Heart right ventricle (tissue), 16 donors: ENCODE measurements around the gene TSPO2. TPM values are rescaled to one million over a fixed set of nuclear protein-coding genes. Genes with fewer than 3 reads are reported as not detected.

Experiments used
- ATAC-seq, 8 donors: fragments of 200-7000 bp; cut with Tn5 transposase; one replicate each; pipeline ENCODE4 v1.9.1; 2020; ENCODE audit warnings: mild to moderate bottlenecking in 8 of 8, moderate library complexity in 8 of 8, moderate number of reproducible peaks in 1 of 8
- DNase-seq, 2 donors: peaks; one replicate each; pipeline ENCODE4 v3.0.0-alpha.2; 2020
- H3K27ac ChIP-seq, 10 donors: fragments of 200-600 bp; sonication (generic) in 2 of 10; one replicate each; pipeline versions ENCODE4 v1.5.0 to v1.8.0; 2020 to 2022; ENCODE audit warnings: mild to moderate bottlenecking in 3 of 10
- H3K27me3 ChIP-seq, 7 donors: fragments of 200-600 bp; one replicate each; pipeline ENCODE4 v1.8.0; 2021 to 2022; ENCODE audit warnings: mild to moderate bottlenecking in 2 of 7
- H3K36me3 ChIP-seq, 9 donors: fragments of 200-600 bp; sonication (generic) in 1 of 9; one replicate each; pipeline versions ENCODE4 v1.5.0 to v1.8.0; 2020 to 2022; ENCODE audit warnings: mild to moderate bottlenecking in 2 of 9
- H3K4me1 ChIP-seq, 9 donors: fragments of 200-600 bp; sonication (generic) in 1 of 9; one replicate each; pipeline versions ENCODE4 v1.5.0 to v1.8.0; 2020 to 2022; ENCODE audit warnings: mild to moderate bottlenecking in 4 of 9
- H3K4me3 ChIP-seq, 10 donors: fragments of 200-600 bp; sonication (generic) in 2 of 10; one replicate each; pipeline versions ENCODE4 v1.5.0 to v1.8.0; 2020 to 2022; ENCODE audit warnings: mild to moderate bottlenecking in 7 of 10, moderate library complexity in 2 of 10
- H3K9me3 ChIP-seq, 11 donors: fragments of 200-600 bp in 10 of 11; sonication (generic) in 2 of 11; one replicate each; pipeline versions ENCODE4 v1.5.0 to v1.8.0; 2013 to 2022; ENCODE audit warnings: mild to moderate bottlenecking in 2 of 11, control low read depth in 1 of 11, moderate library complexity in 1 of 11
- CTCF ChIP-seq, 9 donors: fragments of 200-600 bp; sonication (generic) in 2 of 9; IDR thresholded peaks; one replicate each; pipeline versions ENCODE4 v1.5.0 to v1.8.0; 2021 to 2022; ENCODE audit warnings: antibody characterized with exemption in 9 of 9, mild to moderate bottlenecking in 5 of 9, moderate library complexity in 1 of 9
- WGBS, 2 donors: extraction: QIAGEN DNeasy Blood & Tissue Kit; methylation state at CpG; one replicate each; pipeline ENCODE4 v1.1.7; 2013; ENCODE audit warnings: inconsistent platforms in 1 of 2; 5-methylcytosine and 5-hydroxymethylcytosine counted together
- intact Hi-C, 10 donors: fragments of 100-400 bp; cut with DNase I; formaldehyde crosslinking; loops; one replicate each; pipeline versions ENCODE4 v1.11.1 to v1.14.2; 2022
- polyA plus RNA-seq, 2 donors: library from polyadenylated mRNA; stranded (reverse); fragments of 200-250 nt; gene quantifications; one replicate each; pipeline ENCODE4 v1.2.3, GENCODE V29; 2013
- total RNA-seq, 10 donors: library from RNA; stranded (reverse); fragmentation: NEBNext Ultra II Directional in 3 of 10; extraction: Animal tissue kit (Norgen Biotek cat#: 25700) in 3 of 10; gene quantifications; one replicate each; pipeline versions ENCODE4 v1.2.1 to v1.2.4, GENCODE V29; 2021 to 2023
- donor health status: Arrhythmogenic right ventricular cardiomyopathy.
- donor health status: ischemic (EF 13 %, LVEDD 7.1; RV severe dilation, severe dysfunction).
- donor health status: healthy with polysubstance abuse.
- donor health status: DM: no; HTN: yes; CAD: no.
- donor health status: DM: no; HTN: no; CAD: no.
- donor health status: ischemic (EF 25% LVEDD 6.9; RV normal size, moderate dysfunction).
- donor health status: ischemic (EF 25% LVEDD 5.7; RV mildly dilated, moderate dysfunction).
- donor health status: healthy.
- donor health status: DM: yes; HTN: yes; CAD: no.
- donor health status: Ischemic cardiomyopathy.
- donor health status: ischemic (EF 35%, LVEDD 5.7; RV mildly dilated, moderate dysfunction).
- donor health status: nonischemic (EF 11% LVEDD 7.7; RV severe dilation, severe dysfunction).
- donor health status: DM: yes; HTN: yes; CAD: no.
- donor health status: PGD.
- donor health status: ischemic (EF 29% LVEDD 5.4; RV normal size, mild dysfunction).
- donor health status: nonischemic (EF 23%, LVEDD 6.1; RV moderate dilation, normal function).

Gene TSPO2
- total and polyA plus RNA-seq, 12 donors, result not detected

- ATAC-seq (no peak), DNase-seq (no peak)
- Histone ChIP-seq H3K4me1 (peaks cover 5 to 84% (median 47%) of the 10 kb centered on the region in 9 donors), H3K27ac (peak overlapping the region in 8 of 10 donors; percentile 47 to 80 (median 59)), H3K9me3 (no peaks in the 10 kb centered on the region), H3K4me3 (peak overlapping the region in 7 of 10 donors; percentile 6 to 41 (median 20)), H3K36me3 (peaks cover 0 to 69% (median 20%) of the 10 kb centered on the region in 9 donors), H3K27me3 (no peaks in the 10 kb centered on the region)
- no peak for TF ChIP-seq CTCF (IDR thresholded peaks at IDR 0.05)
- intact Hi-C loops, result loop anchor here in 3 of 10 donors (5.0 to 10.0 kb wide), 2 partner anchors 57 to 165 kb away; no protein-coding TSS in a partner anchor
- 48 to 58% methylated on average over 1 of the region's 1 CpG for WGBS, 2 donors
Observed at GRCh38 chr6:41062056-41062455, 19.8 kb downstream of the TSPO2 start.

GRCh38 chr6:41063884-41064285 is 21.6 kb downstream of the TSPO2 start:
- Histone ChIP-seq H3K27me3 (no peaks in the 10 kb centered on the region), H3K4me1 (peaks cover 3 to 73% (median 37%) of the 10 kb centered on the region in 9 donors), H3K9me3 (no peaks in the 10 kb centered on the region), H3K4me3 (peak overlapping the region in 4 of 10 donors; percentile 14 to 41 (median 32)), H3K27ac (peak overlapping the region in 9 of 10 donors; percentile 0 to 80 (median 59)), H3K36me3 (peaks cover 0 to 83% (median 29%) of the 10 kb centered on the region in 9 donors)
- 54 to 71% methylated on average over 2 of the region's 2 CpGs for WGBS, 2 donors
- peak in 1 of 9 donors; percentile 18 for TF ChIP-seq CTCF (IDR thresholded peaks at IDR 0.05)
- DNase-seq (no peak), ATAC-seq (peak in 7 of 8 donors; percentile 30 to 77 (median 56))
- intact Hi-C loops, result loop anchor here in 4 of 10 donors (2.0 to 10.0 kb wide), 3 partner anchors 35 to 167 kb away; no protein-coding TSS in a partner anchor

GRCh38 chr6:41064841-41065240 is 22.6 kb downstream of the TSPO2 start:
- DNase-seq, result no peak
- intact Hi-C loops, result loop anchor here in 7 of 10 donors (2.0 to 10.0 kb wide), 5 partner anchors 36 to 168 kb away; no protein-coding TSS in a partner anchor
- Histone ChIP-seq H3K4me1 (peaks cover 0 to 63% (median 31%) of the 10 kb centered on the region in 9 donors), H3K9me3 (no peaks in the 10 kb centered on the region), H3K36me3 (peaks cover 0 to 90% (median 36%) of the 10 kb centered on the region in 9 donors), H3K4me3 (no peak overlapping the region), H3K27me3 (no peaks in the 10 kb centered on the region), H3K27ac (peak overlapping the region in 7 of 10 donors; percentile 0 to 80 (median 59))
- ATAC-seq, result no peak
- no peak for TF ChIP-seq CTCF (IDR thresholded peaks at IDR 0.05)
- 38 to 53% methylated on average over 5 of the region's 5 CpGs for WGBS, 2 donors

DNA sequence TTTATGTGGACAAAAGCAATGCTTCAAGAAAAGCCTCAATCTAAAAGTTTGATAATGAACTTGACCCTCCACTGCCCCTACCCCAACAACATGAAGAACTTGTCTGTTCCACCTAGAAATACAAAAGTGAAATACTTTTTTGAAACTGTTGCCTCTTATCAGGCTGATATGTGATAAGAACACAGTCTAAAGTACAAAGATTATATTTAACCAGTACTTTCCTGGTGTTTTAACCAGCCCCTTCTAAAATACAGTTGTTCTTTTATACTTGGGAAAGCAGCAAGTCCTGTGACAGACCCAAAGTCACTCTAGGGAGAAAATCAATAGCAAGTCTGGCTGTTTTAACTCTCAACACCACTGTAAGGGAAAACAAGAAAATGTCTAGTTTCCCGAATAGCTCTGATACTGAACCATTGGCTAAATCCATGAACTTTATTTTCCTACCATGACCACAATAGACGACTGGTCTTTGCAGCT is 23.3 kb downstream of the TSPO2 start:
- intact Hi-C loops, result loop anchor here in 7 of 10 donors (2.0 to 10.0 kb wide), 5 partner anchors 37 to 168 kb away; no protein-coding TSS in a partner anchor
- Histone ChIP-seq H3K4me1 (peaks cover 0 to 58% (median 36%) of the 10 kb centered on the region in 9 donors), H3K4me3 (no peak overlapping the region), H3K27me3 (no peaks in the 10 kb centered on the region), H3K9me3 (no peaks in the 10 kb centered on the region), H3K27ac (peak overlapping the region in 5 of 10 donors; percentile 0 to 80 (median 26)), H3K36me3 (peaks cover 0 to 98% (median 38%) of the 10 kb centered on the region in 9 donors)
- no peak for TF ChIP-seq CTCF (IDR thresholded peaks at IDR 0.05)
- ATAC-seq, result no peak
- no peak for DNase-seq
- WGBS, 2 donors, result 72 to 76% methylated on average over 2 of the region's 2 CpGs
